DOHH2 (cell line): ENCODE measurements around the gene LRP1-AS.

ENCODE experiments used
- H3F3A ChIP-seq: fragments of 200-600 bp; sonication (generic), shearing (Covaris generic); 2 replicates; pipeline ENCODE4 v1.6.0; 2016; ENCODE audit warnings: antibody characterized with exemption, mild to moderate bottlenecking; ENCODE audit not compliant: control insufficient read depth, insufficient read depth
- H3K27ac ChIP-seq: fragments of 200-600 bp; sonication (generic); 2 replicates; pipeline ENCODE4 v1.5.1; 2014; ENCODE audit warnings: low read depth, mild to moderate bottlenecking, low read length, moderate library complexity
- H3K27me3 ChIP-seq: fragments of 200-600 bp; sonication (generic); 2 replicates; pipeline ENCODE4 v1.6.1; 2014; ENCODE audit warnings: mild to moderate bottlenecking, low read length, mixed read lengths; ENCODE audit not compliant: control insufficient read depth
- H3K36me3 ChIP-seq: fragments of 200-600 bp; sonication (generic); 2 replicates; pipeline ENCODE4 v1.6.1; 2014; ENCODE audit warnings: mild to moderate bottlenecking, low read length, moderate library complexity, mixed read lengths; ENCODE audit not compliant: control insufficient read depth
- H3K4me1 ChIP-seq: fragments of 200-600 bp; sonication (generic); 2 replicates; pipeline ENCODE4 v1.6.1; 2014; ENCODE audit warnings: mild to moderate bottlenecking, low read length, mixed read lengths; ENCODE audit not compliant: control insufficient read depth
- H3K4me2 ChIP-seq: fragments of 200-600 bp; sonication (generic); 2 replicates; pipeline ENCODE4 v1.6.0; 2014; ENCODE audit warnings: mild to moderate bottlenecking, low read length, moderate library complexity
- H3K4me3 ChIP-seq: fragments of 200-600 bp; sonication (generic); 2 replicates; pipeline ENCODE4 v1.5.1; 2014; ENCODE audit warnings: mild to moderate bottlenecking, low read length, mixed read lengths
- H3K79me2 ChIP-seq: fragments of 200-600 bp; sonication (generic); 2 replicates; pipeline ENCODE4 v1.6.1; 2014; ENCODE audit warnings: mild to moderate bottlenecking, low read length, mixed read lengths; ENCODE audit not compliant: control insufficient read depth
- H3K9me2 ChIP-seq: fragments of 200-600 bp; sonication (generic); replicated peaks from 2 replicates; pipeline ENCODE4 v1.6.1; 2014; ENCODE audit warnings: mild to moderate bottlenecking, low read length, mixed read lengths; ENCODE audit not compliant: control insufficient read depth
- H3K9me3 ChIP-seq: fragments of 200-600 bp; sonication (generic); 2 replicates; pipeline ENCODE4 v1.6.1; 2014; ENCODE audit warnings: antibody characterized with exemption, low read length, mixed read lengths; ENCODE audit not compliant: control insufficient read depth, insufficient read depth
- H4K20me1 ChIP-seq: fragments of 200-600 bp; sonication (generic); 2 replicates; pipeline ENCODE4 v1.6.0; 2014; ENCODE audit warnings: low read depth, mild to moderate bottlenecking, antibody characterized with exemption, low read length, moderate library complexity; ENCODE audit not compliant: control insufficient read depth, insufficient read depth
- CTCF ChIP-seq: fragments of 200-600 bp; sonication (generic); IDR thresholded peaks from one replicate; pipeline ENCODE4 v1.5.1; 2014; ENCODE audit warnings: antibody characterized with exemption, mild to moderate bottlenecking, low read depth, low read length; ENCODE audit not compliant: poor library complexity, severe bottlenecking
- EZH2phosphoT487 ChIP-seq: fragments of 200-600 bp; sonication (generic); IDR thresholded peaks from 2 replicates; pipeline ENCODE4 v1.6.1; 2017; ENCODE audit warnings: borderline replicate concordance, mild to moderate bottlenecking, antibody characterized with exemption, low read length, moderate library complexity, mixed read lengths

Gene LRP1-AS

GRCh38 chr12:57181072-57181471, 33.7 kb upstream of the LRP1-AS start:
- no peak overlapping the region for H3K27ac ChIP-seq
- H3K9me2 ChIP-seq: no peaks in the 10 kb centered on the region
- no peaks in the 10 kb centered on the region for H4K20me1 ChIP-seq
- no peaks in the 10 kb centered on the region for H3K9me3 ChIP-seq
- peaks cover 4% of the 10 kb centered on the region; the same call in 1 of the 2 replicates for H3K27me3 ChIP-seq
- H3K4me3 ChIP-seq: no peak overlapping the region
- H3K36me3 ChIP-seq: no peaks in the 10 kb centered on the region
- H3F3A ChIP-seq: 0 out of 2 replicates have a peak, but pooled peaks cover 2% of the 10 kb centered on the region
- H3K79me2 ChIP-seq: no peaks in the 10 kb centered on the region
- H3K4me1 ChIP-seq: peaks cover 15% of the 10 kb centered on the region
- H3K4me2 ChIP-seq: no peak overlapping the region
- TF ChIP-seq EZH2phosphoT487 (no peak), CTCF (no peak)

GRCh38 chr12:57180321-57180989, 33.0 kb upstream of the LRP1-AS start:
- Histone ChIP-seq H3K4me2 (no peak overlapping the region), H3K27me3 (peaks cover 4% of the 10 kb centered on the region; the same call in 1 of the 2 replicates), H3F3A (0 out of 2 replicates have a peak, but pooled peaks cover 2% of the 10 kb centered on the region), H3K9me2 (no peaks in the 10 kb centered on the region), H3K4me1 (peaks cover 15% of the 10 kb centered on the region), H3K27ac (no peak overlapping the region), H3K36me3 (no peaks in the 10 kb centered on the region), H4K20me1 (no peaks in the 10 kb centered on the region), H3K4me3 (no peak overlapping the region), H3K9me3 (no peaks in the 10 kb centered on the region), H3K79me2 (no peaks in the 10 kb centered on the region)
- no peak for TF ChIP-seq CTCF
- TF ChIP-seq EZH2phosphoT487: no peak

- TF ChIP-seq EZH2phosphoT487: no peak
- TF ChIP-seq CTCF: no peak
- Histone ChIP-seq H3K36me3 (no peaks in the 10 kb centered on the region), H3K79me2 (no peaks in the 10 kb centered on the region), H3K9me2 (no peaks in the 10 kb centered on the region), H3K4me2 (no peak overlapping the region), H4K20me1 (no peaks in the 10 kb centered on the region), H3K9me3 (no peaks in the 10 kb centered on the region), H3K4me1 (peaks cover 15% of the 10 kb centered on the region), H3K27ac (no peak overlapping the region), H3K27me3 (peaks cover 4% of the 10 kb centered on the region; the same call in 1 of the 2 replicates), H3K4me3 (no peak overlapping the region), H3F3A (0 out of 2 replicates have a peak, but pooled peaks cover 2% of the 10 kb centered on the region)
These were observed 32.1 kb upstream of the LRP1-AS start for GRCh38 chr12:57179331-57180086.
